Mesenteric fat pad (tissue), 1 donor: ENCODE measurements around the gene NAGPA. TPM values are rescaled to one million over a fixed set of nuclear protein-coding genes. Genes with fewer than 3 reads are reported as not detected.
"Not testable (repeated sequence)": the region's sequence is repeated elsewhere in the genome, so short reads cannot be mapped to it uniquely, and the experiment has no call there.

Experiments
- DNase-seq: peaks from one replicate; pipeline ENCODE4 v3.0.0-alpha.2; 2020; ENCODE audit warnings: low spot score
- total RNA-seq: library from RNA; stranded (reverse); fragmentation: NEBNext Ultra II Directional; extraction: Animal tissue kit (Norgen Biotek cat#: 25700); gene quantifications from one replicate; pipeline ENCODE4 v1.2.1, GENCODE V29; 2021
- donor health status: DM: yes; HTN: yes; CAD: no.

Gene NAGPA
- total RNA-seq, 1 donor from 2014 or later, result 12.1 TPM

DNA sequence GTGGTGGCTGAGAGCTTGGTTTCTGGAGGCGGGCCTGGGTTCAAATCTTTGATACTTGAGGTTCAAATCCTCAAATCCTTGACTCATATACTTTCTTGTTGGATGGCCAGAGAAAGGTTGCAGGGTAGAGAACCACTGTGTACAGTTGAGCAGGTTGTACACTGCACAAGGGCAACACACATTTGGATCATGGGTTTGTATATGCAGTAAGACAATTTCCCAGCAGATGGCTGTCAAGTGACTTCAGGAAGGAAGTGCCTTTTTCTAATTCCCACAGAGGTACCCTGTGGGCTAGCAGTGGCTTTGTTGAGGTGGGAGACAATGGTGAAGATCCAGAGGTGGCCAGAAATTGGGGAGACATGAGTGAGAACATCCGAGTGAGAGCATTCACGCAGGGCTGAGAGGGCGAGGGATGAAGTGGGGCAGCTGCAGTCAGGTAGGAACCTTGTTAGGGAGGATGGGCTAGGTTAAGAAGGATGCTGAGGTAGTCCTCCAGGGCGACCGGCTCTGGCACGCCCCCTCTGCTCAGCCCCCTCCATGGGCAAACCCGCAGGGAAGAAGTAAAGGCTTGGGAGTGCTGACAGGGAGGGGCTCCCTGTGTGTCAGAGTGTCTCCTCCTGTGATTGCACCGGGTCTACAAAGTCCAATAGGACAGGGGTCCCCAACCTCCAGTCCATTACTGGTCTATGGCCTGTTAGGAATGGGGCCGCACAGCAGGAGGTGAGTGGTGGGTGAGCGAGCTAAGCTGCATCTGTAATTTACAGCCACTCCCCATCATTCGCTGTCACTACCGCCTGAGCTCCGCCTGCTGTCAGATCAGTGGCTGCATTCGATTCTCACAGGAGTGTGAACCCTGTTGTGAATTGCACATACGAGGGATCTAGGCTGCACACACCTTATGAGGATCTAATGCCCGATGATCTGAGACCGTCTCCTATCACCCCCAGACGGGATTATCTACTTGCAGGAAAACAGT lies 29.3 kb upstream of the NAGPA start:
- DNase-seq, result no peak

DNA sequence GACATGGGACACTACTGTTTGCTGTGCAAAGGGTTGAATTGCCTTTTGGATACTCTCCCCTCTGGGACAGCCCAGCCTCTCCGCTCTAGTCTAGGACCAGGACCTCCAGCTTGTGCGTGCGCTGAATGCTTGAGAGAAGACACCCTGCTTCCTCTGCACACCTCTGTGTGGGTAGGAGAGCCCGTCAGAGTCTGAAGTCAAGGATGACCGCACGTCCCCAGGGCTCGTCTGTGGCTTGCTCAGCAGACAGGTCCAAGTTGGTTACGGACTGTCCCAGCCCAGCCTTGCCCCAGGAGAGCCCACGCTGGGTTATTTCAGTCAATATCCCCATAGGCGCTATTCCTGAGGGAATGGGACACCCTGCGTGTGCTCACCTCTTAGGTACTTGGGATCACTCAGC lies 28.3 kb upstream of the NAGPA start:
- DNase-seq, result no peak

DNA sequence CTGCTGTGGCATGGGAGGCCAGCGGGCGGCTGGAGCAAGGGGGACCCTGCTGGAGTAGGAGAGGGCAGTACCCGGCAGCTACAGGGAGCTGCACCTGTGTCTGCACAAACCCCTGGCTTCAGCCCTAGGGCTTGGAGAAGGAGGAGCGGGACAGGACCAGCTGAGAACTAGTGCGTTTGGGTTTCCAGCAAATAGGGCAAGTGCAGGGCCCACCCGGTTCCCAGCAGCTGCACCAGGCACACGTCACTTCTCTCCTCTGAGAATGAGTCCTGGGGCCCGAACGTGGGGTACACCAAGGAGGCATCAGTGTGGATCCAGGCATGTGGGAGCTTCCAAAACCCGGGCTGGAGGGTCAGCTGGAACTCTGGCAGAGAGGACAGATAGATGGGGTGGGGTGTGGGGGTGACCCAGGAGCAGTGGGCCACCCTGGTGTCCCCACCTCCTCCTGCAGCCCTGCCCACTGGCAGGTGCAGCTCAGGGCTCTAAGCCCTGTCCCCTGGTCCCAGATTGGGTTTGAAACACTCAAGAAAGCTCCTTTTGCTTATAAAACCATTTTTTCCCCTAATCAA lies 26.4 kb upstream of the NAGPA start:
- no peak for DNase-seq

DNA sequence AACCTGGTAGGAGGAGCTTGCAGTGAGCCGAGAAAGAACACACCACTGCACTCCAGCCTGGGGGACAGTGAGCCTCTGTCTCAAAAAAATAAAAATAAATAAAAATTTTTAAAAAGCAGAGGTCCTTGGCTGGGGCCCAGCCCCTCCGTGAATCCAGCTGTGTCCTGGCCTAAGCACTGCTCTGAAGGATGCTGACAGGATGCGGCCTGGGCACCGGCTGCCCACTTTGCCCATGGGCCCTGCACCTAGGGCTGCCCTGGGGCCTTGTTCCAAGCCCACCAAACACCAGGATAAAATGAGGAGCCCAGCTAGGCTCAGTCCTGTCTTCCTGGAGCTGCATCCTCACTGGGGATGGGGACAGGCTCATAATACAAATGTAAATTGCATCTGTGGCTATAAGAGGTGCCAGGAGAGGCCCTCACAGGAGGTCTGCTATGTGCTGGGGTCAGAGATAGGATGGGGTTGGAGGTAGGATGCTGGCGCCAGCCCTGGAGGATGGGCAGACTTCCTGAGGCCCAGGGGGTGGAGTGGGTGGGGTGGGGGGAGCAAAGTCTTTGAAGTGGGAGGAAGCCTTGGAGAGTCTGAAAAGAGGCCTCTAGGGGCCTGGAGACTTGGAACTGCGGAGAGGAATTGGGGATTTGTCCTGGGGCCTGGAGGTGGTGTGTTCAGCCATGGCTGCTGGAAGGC lies 25.8 kb upstream of the NAGPA start:
- DNase-seq, result no peak

DNA sequence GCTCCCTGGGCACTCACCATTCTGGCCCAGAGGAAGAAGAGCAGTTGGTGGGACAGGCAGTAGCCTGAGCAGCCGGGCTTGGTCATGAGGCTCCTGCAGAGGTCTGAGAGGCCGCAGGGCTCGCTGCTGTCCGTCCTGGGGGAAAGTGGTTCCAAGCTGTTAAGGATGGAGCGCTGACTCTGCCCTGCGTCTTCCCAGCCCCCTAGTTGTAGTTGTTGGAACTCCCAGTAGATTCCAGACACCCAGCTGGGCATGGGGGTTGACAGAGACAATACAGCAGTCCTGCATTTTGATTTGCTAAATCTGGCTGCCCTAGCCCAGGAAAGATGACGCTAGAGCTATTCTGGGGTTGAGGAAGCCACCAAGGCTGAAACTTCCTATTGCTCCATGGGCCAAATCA lies 24.7 kb upstream of the NAGPA start:
- no peak for DNase-seq

GRCh38 chr16:5056352-5056751 lies 22.6 kb upstream of the NAGPA start:
- DNase-seq, result no peak

DNA sequence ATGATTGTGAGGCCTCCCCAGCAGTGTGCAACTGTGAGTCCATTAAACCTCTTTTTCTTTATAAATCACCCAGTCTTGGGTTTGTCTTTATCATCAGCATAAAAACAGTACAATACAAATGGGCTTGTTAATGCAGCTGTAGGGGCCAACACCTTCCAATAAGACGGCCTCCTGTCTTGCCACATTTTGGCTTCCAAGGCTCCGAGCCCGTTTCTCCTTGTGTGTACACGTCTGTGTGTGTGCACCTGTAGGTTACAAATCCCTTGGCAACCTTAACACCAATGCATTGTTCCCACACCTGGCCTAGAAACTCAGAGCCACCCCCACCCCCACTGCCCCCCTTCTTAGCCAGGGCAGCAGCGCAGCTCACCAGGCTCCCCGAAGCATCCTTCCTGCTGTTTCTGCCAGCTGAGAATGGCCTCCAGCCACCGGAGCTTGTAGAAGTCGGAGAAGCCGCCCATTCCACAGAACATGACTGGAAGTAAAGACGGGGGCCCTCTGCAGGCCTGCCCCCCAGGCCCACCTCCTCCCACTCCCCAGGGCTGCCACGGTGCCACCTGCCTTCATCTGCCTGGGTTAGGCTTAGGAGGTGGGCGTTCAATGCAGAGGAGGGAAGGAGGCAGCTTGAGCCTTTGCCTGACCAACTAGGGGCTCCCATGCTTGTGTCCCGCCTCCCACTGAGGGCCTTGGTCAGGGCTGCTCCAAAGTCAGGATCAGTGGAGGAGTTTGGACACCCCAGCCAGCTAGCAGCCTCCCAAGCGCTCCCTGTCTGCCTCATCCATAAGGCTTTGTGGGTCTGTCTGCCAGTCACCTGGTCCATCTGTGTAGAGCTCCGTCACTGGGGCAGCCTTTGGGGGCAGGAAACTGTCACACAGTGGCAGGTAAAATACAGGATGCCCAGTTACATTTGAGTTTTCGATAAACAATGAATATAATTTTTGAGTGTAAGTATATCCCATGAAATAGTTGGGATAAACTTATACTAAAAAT lies 21.4 kb upstream of the NAGPA start:
- no peak for DNase-seq

DNA sequence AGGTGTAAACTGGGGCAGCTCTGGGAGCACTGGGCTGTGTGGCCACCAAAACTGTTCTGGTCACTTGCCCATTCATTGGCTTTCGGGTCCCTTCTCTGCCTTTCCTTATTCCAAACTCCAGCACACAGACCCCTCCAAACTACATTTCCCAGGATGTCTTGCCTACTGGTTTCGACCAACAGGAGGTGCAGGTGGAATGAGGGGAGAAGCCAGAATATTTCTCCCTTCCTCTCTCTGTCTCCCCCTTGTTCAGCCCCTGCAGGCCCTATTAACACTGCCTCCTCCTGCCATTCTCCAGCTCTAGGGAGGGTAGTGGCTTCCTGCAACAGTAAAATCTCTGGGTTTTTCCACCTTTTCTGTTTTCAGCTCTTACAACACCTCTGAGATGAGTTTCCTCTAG lies 13.2 kb upstream of the NAGPA start:
- DNase-seq, result no peak

DNA sequence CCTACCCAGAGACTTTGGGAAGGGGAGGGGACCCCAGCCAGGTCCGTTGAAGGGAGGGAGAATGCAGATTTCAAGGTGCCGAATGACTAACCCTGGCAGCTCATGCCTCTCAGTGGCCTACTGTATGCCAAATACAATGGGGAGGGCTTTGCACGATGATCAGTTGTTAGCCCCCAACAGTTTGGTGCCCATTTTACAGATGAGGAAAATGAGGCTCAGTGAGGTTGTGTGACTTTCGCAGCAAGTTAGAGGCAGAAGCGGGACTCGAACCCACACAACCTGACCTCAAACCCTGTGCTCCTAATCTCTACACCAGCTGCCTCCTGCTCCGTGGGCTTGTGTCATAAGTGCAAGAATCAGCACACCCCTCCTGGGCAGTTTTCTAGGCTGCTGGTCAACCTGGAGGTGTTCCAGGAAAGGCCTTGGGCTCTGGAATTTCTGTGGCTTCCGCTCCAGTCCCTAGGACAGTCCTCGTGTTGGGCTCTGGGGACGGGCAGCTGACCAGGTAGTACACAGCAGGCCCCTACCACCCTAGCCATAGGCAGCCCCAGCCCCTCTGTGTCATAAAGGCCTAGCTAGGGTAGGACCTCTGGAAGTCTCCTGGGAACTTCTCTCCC lies 11.9 kb upstream of the NAGPA start:
- no peak for DNase-seq

DNA sequence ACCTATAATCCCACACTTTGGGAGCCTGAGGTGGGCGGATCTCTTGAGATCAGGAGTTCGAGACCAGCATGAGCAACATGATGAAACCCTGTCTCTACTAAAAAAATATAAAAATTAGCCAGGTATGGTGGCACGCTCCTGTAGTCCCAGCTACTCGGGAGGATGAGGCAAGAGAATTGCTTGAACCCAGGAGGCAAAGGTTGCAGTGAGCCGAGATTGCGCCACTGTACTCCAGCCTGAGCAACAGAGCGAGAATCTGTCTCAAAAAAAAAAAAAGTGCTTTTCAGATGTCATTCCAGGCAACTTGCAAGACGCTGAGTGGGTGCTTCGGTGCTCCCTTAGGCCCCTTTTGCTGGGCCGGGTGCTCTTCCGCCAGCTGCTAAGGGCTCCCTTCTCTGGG lies 10.8 kb upstream of the NAGPA start:
- not testable (repeated sequence) for DNase-seq

- no peak for DNase-seq
Observed at GRCh38 chr16:5044011-5044540, 10.3 kb upstream of the NAGPA start.

DNA sequence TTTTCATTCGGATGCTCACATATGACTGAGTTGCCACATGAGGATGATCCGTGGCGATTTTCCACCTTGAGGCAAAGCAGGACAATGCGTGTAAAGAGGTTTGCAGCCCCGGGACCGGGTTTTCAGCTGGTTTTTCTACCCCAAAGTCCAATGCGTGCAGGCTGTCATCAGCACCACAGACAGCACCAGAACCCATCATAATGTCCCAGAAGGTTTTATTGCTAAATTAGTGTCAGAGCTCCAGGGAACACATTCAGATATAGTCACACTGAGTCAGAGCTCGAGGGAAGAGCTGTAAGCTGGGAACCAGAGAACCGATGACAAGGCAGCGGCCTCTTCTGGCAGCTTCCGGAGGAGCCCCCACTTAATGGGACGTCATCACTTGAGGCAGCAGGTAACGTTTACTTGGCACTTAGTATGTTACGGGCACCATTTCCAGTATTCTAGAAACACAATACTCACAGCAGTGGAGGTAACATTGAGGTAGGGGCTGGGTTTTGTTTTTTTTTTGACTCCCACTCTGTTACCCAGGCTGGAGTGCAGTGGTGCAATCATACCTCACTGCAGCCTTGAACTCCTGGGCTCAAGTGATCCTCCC lies 8.9 kb upstream of the NAGPA start:
- DNase-seq, result no peak

DNA sequence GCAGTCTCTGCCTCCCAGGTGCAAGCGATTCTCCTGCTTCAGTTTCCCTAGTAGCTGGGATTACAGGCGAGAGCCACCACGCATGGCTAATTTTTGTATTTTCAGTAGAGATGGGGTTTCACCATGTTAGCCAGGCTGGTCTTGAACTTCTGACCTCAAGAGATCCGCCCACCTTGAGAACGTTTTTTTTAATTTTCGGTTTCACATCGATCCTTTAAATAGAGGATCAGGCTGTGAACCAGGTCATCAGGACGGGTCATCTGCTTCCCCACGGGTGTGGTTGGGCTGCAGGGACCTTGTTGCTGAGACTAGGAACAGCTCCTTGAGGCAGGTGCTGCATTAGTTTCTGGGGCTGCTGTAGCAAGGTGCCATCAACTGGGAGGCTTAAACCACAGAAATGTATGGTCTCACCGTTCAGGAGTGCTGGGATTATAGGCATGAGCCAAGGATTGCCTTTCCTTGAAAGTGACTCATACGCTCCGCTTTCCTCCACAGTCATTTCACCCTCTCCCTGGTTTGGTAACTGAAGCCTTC lies 7.9 kb upstream of the NAGPA start:
- no peak for DNase-seq

DNA sequence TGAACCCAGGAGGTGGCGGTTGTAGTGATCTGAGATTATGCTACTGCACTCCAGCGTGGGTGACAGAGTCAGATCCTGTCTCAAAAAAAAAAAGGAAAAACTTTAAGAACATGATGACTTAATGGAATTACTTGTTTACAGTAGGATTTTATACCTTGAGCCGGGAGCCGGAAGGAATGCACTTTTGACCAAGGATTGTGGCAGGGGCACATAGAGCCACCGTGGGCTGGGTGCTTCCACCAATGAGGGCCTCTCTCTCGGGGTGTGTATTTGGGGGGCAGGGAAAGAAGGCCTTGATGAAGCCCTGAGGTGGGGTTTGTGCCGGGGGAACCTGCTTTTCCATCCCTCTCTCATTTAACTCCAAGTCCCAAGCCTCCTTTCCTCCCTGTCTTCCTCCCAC lies 6.7 kb upstream of the NAGPA start:
- DNase-seq, result no peak

DNA sequence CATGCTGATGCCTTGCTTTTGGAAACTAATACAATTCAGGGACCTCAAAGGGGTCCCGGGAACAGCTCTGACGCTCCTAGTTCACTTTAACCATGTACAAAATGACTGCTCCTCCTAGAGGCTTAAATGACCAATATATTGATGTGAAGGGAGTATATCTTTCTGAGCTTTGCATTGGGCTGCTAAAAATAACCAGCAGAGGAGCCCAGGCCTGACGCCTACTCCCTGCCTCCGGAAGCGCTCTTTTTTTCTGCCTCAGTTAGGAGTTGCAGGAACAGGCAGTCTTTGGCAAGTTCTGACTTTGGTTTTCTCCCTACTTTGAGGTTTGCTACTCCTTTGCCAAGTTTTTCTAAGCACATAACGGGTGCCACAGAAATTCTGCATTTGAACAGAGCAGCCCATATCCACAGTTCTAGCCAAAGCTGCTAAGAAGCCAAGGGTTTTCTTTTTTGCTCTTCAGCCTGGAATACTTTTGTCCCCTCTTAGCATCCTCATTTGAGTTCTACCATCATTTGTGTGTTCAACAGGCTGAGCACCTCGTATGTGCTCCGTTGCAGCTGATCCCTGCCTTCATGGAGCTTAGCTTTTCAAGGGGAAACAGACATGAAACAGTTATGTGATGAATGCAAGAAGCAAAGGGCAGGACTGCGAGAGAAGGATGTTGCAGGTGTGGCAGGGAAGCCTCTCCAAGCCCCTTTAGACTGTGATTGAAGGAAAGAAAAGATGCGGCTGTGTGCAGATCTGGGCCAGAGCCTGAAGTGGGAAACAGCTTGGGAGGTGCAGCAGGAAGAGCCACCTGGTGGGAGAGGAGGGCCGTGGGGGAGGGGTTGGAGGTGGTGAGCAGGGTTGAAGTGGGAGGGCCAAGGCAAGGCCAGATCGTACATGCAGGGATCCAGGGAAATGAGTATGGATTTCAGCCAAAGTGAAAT lies 2.8 kb upstream of the NAGPA start:
- DNase-seq, result no peak

GRCh38 chr16:5035909-5036227 lies 2.1 kb upstream of the NAGPA start:
- no peak for DNase-seq

DNA sequence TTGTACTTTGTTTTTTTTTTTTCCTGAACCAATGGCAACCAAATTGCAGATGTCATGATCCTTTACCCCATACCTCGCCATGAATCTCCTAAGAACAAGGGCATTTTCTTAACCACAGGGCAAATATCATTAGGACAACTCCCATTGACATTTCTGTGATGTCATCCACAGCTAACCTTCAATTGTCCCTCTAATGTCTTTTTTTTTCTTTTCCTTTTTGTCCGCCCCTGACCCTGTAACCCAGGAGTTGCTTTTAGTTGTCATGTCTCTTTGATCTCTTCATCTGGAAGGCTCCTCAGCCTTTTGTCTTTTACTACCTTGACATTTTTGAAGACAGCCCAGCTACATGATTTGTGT lies 410 bp upstream of the NAGPA start:
- DNase-seq, result no peak

DNA sequence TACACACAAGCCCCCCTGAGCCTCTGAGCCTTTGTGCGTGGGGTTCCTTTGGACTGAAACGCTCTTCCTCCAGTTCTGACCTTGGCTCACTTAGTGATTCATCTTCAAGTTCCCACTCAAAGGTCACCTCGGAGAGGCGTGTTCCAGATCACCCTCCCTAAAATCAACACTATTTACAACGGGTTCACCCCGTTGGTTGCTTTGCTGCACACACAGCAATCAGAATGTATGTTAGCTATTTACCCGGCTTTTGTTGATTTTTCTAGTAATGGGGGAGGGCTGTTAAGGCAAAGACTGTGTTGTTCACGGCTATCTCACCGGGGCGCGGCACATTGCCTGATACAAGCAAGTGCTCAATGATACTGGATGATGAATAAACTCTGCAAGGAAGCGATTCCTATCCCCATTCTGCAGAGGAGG lies 977 bp downstream of the NAGPA start:
- no peak for DNase-seq

DNA sequence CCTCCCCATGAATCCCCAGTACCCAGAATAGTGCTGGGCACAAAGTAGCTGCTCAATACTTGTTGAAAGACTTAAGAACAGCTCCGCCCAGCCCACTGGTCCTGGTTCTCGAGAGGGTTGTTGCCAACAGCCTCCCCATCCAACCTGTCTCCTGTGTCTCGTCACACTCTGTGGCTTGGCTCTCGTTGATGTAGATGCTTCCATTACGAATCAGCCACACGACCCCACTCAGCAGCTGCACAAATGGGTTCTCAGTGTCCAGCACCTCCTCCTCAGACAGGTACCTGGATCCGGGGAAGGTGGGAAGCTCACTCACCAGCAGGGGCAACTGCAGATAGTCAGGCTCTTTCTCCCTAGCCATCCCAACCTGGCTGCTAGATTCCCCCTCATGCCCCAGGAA lies 2.1 kb downstream of the NAGPA start:
- no peak for DNase-seq
